IMR-90 (cell line): Measurements from ENCODE around the gene RAB8B. TPM values are rescaled to one million over a fixed set of nuclear protein-coding genes. Genes with fewer than 3 reads are reported as not detected.

Experiments used
- ATAC-seq: fragments of 200-7000 bp; cut with Tn5 transposase; 2 replicates; pipeline ENCODE4 v1.9.1; 2020; ENCODE audit warnings: low read depth, mild to moderate bottlenecking, moderate library complexity
- BruUV-seq: library from RNA; stranded (reverse); fragments of 400-500 nt; replicated peaks from 2 replicates; lab custom pipeline; 2021; lab: Mats Ljungman, UMichigan
- CTCF ChIA-PET: fragments of 300-600 bp; formaldehyde crosslinking; extraction: SDS; loops from one replicate; lab custom pipeline; 2021; ENCODE audit warnings: antibody characterized with exemption; lab: Yijun Ruan, JAX
- POLR2A ChIA-PET: fragments of 300-600 bp; sonication (Branson Sonifier 250); formaldehyde crosslinking; loops from one replicate; lab custom pipeline; 2022; ENCODE audit warnings: antibody characterized with exemption; ENCODE audit not compliant: unreplicated experiment; lab: Charles Lee
- DNase-seq: peaks from one replicate; pipeline ENCODE4 v3.0.0; 2013
- H2AFZ ChIP-seq: replicated peaks from 2 replicates; pipeline ENCODE3; 2013; ENCODE audit warnings: low read length, mild to moderate bottlenecking; ENCODE audit not compliant: poor library complexity
- H2AK5ac ChIP-seq: 2 replicates; pipeline ENCODE4 v1.6.1; 2013; ENCODE audit warnings: low read depth, low read length, inconsistent platforms
- H2AK9ac ChIP-seq: replicated peaks from 2 replicates; pipeline ENCODE3; 2013; ENCODE audit warnings: mild to moderate bottlenecking, low read depth, low read length, moderate library complexity; ENCODE audit not compliant: poor library complexity
- H2BK120ac ChIP-seq: 2 replicates; pipeline ENCODE4 v1.6.1; 2013; ENCODE audit warnings: low read depth, low read length, inconsistent platforms
- H2BK15ac ChIP-seq: 3 replicates; pipeline ENCODE4 v1.6.1; 2013; ENCODE audit warnings: low read depth, low read length, inconsistent platforms
- H2BK20ac ChIP-seq: 2 replicates; pipeline ENCODE4 v1.6.1; 2013; ENCODE audit warnings: low read depth, mild to moderate bottlenecking, inconsistent platforms, low read length, moderate library complexity
- H2BK5ac ChIP-seq: 2 replicates; pipeline ENCODE4 v1.6.1; 2013; ENCODE audit warnings: mild to moderate bottlenecking, low read depth, low read length, inconsistent platforms; ENCODE audit not compliant: poor library complexity, severe bottlenecking
- H3K14ac ChIP-seq: replicated peaks from 2 replicates; pipeline ENCODE4 v1.6.1; 2013; ENCODE audit warnings: low read depth, low read length, inconsistent platforms
- H3K18ac ChIP-seq: 2 replicates; pipeline ENCODE4 v1.6.1; 2013; ENCODE audit warnings: low read depth, low read length, control low read depth
- H3K23ac ChIP-seq: 2 replicates; pipeline ENCODE4 v1.6.1; 2013; ENCODE audit warnings: low read depth, low read length, inconsistent platforms
- H3K27ac ChIP-seq: 2 replicates; pipeline ENCODE4 v1.5.1; 2013; ENCODE audit warnings: mild to moderate bottlenecking, control low read depth, low read length; ENCODE audit not compliant: insufficient read depth
- H3K27me3 ChIP-seq: 2 replicates; pipeline ENCODE4 v1.6.1; 2013; ENCODE audit warnings: low read length; ENCODE audit not compliant: control insufficient read depth, insufficient read depth
- H3K36me3 ChIP-seq: 2 replicates; pipeline ENCODE4 v1.6.1; 2013; ENCODE audit warnings: low read length, mixed read lengths; ENCODE audit not compliant: control insufficient read depth, insufficient read depth
- H3K4ac ChIP-seq: 2 replicates; pipeline ENCODE4 v1.6.1; 2013; ENCODE audit warnings: low read depth, low read length, inconsistent platforms
- H3K4me1 ChIP-seq: 2 replicates; pipeline ENCODE4 v1.6.1; 2013; ENCODE audit warnings: low read length, mixed read lengths; ENCODE audit not compliant: control insufficient read depth, insufficient read depth
- H3K4me2 ChIP-seq: 2 replicates; pipeline ENCODE4 v1.6.1; 2013; ENCODE audit warnings: low read depth, mild to moderate bottlenecking, control low read depth, low read length, moderate library complexity
- H3K4me3 ChIP-seq: 2 replicates; pipeline ENCODE4 v1.5.1; 2013; ENCODE audit warnings: low read depth, mild to moderate bottlenecking, control low read depth, low read length, moderate library complexity; ENCODE audit not compliant: insufficient read depth
- H3K56ac ChIP-seq: 2 replicates; pipeline ENCODE4 v1.6.1; 2013; ENCODE audit warnings: low read length, inconsistent platforms; ENCODE audit not compliant: insufficient read depth; ENCODE audit errors: extremely low read depth
- H3K79me1 ChIP-seq, 2 experiments: 2 replicates each; pipeline ENCODE4 v1.6.1; 2013; ENCODE audit warnings: low read length in 2 of 2, inconsistent platforms in 1 of 2, low read depth in 1 of 2
- H3K9ac ChIP-seq: 2 replicates; pipeline ENCODE4 v1.6.1; 2013; ENCODE audit warnings: low read depth, low read length, control low read depth
- H3K9me1 ChIP-seq: 2 replicates; pipeline ENCODE4 v1.6.1; 2013; ENCODE audit warnings: low read length, inconsistent platforms; ENCODE audit not compliant: insufficient read depth
- H3K9me3 ChIP-seq: 2 replicates; pipeline ENCODE4 v1.6.1; 2013; ENCODE audit warnings: low read length; ENCODE audit not compliant: control insufficient read depth, insufficient read depth
- H4K20me1 ChIP-seq: 2 replicates; pipeline ENCODE4 v1.6.1; 2013; ENCODE audit warnings: low read length, inconsistent platforms; ENCODE audit not compliant: insufficient read depth
- H4K5ac ChIP-seq: 2 replicates; pipeline ENCODE4 v1.6.1; 2013; ENCODE audit warnings: mild to moderate bottlenecking, low read depth, low read length, control low read depth
- H4K8ac ChIP-seq, 2 experiments: 2 replicates each; pipeline ENCODE4 v1.6.1; 2013; ENCODE audit warnings: low read depth in 2 of 2, low read length in 2 of 2, control low read depth in 1 of 2, inconsistent platforms in 1 of 2
- H4K91ac ChIP-seq: 2 replicates; pipeline ENCODE4 v1.6.1; 2013; ENCODE audit warnings: low read depth, low read length, inconsistent platforms; ENCODE audit not compliant: insufficient read depth
- BHLHE40 ChIP-seq: fragments of 150-350 bp; IDR thresholded peaks from 2 replicates; pipeline ENCODE4 v1.6.1; 2016; ENCODE audit warnings: mild to moderate bottlenecking, low read depth, low read length
- CEBPB ChIP-seq: IDR thresholded peaks from 2 replicates; pipeline ENCODE4 v1.6.1; 2012; ENCODE audit warnings: low read depth, low read length, improper control_type of control experiment
- CHD1 ChIP-seq: IDR thresholded peaks from 2 replicates; pipeline ENCODE4 v1.6.1; 2012; ENCODE audit warnings: low read depth, low read length, improper control_type of control experiment
- FOS ChIP-seq: fragments of 150-350 bp; IDR thresholded peaks from 2 replicates; pipeline ENCODE4 v1.6.1; 2016; ENCODE audit warnings: low read depth, low read length
- MAFK ChIP-seq: IDR thresholded peaks from 2 replicates; pipeline ENCODE4 v1.6.1; 2012; ENCODE audit warnings: low read depth, low read length, improper control_type of control experiment
- MAZ ChIP-seq: IDR thresholded peaks from 2 replicates; pipeline ENCODE4 v1.6.1; 2012; ENCODE audit warnings: low read depth, mild to moderate bottlenecking, low read length, improper control_type of control experiment, moderate library complexity, borderline replicate concordance
- MXI1 ChIP-seq: IDR thresholded peaks from 2 replicates; pipeline ENCODE4 v1.6.1; 2012; ENCODE audit warnings: low read depth, mild to moderate bottlenecking, low read length, moderate library complexity, borderline replicate concordance
- NFE2L2 ChIP-seq: fragments of 150-350 bp; IDR thresholded peaks from 2 replicates; pipeline ENCODE4 v1.6.1; 2016; ENCODE audit warnings: low read depth, mild to moderate bottlenecking, low read length
- POLR2A ChIP-seq: IDR thresholded peaks from 2 replicates; pipeline ENCODE4 v1.6.1; 2012; ENCODE audit warnings: mild to moderate bottlenecking, low read depth, low read length
- RAD21 ChIP-seq: IDR thresholded peaks from 2 replicates; pipeline ENCODE4 v1.6.1; 2012; ENCODE audit warnings: low read length, improper control_type of control experiment
- RCOR1 ChIP-seq: IDR thresholded peaks from 2 replicates; pipeline ENCODE4 v1.6.1; 2012; ENCODE audit warnings: mild to moderate bottlenecking, low read length, improper control_type of control experiment; ENCODE audit not compliant: insufficient replicate concordance
- RFX5 ChIP-seq: IDR thresholded peaks from 2 replicates; pipeline ENCODE4 v1.8.0; 2012; ENCODE audit warnings: low read depth, mild to moderate bottlenecking, low read length, moderate library complexity
- SMC3 ChIP-seq: fragments of 150-350 bp; IDR thresholded peaks from 2 replicates; pipeline ENCODE4 v1.6.1; 2016; ENCODE audit warnings: low read depth, mild to moderate bottlenecking, antibody characterized with exemption, low read length, moderate library complexity
- WGBS, 2 experiments: methylation state at CpG; one replicate each; pipeline versions ENCODE4 v1.1.5 to v1.1.7; 2013; ENCODE audit warnings: missing lambda C conversion rate in 2 of 2; ENCODE audit not compliant: insufficient read length in 1 of 2; ENCODE audit errors: extremely low coverage in 2 of 2; 5-methylcytosine and 5-hydroxymethylcytosine counted together
- dilution Hi-C: fragments of 300-500 bp; cut with HindIII; formaldehyde crosslinking; loops from one replicate; pipeline ENCODE4 v1.14.3; 2018; ENCODE audit warnings: low sequenced_read_pairs; ENCODE audit not compliant: unreplicated experiment
- in situ Hi-C: fragments of 300-500 bp; cut with MboI; formaldehyde crosslinking; loops from 3 replicates; pipeline ENCODE4 v1.14.3; 2019; ENCODE audit warnings: low sequenced_read_pairs, inconsistent platforms, mixed read lengths
- intact Hi-C: fragments of 100-400 bp; cut with micrococcal nuclease; formaldehyde crosslinking; loops from 2 replicates; pipeline ENCODE4 v1.10.0; 2022
- polyA plus RNA-seq, 3 experiments: library from polyadenylated mRNA; depleted of rRNA; stranded (reverse); fragments of >200 nt; gene quantifications; 2 replicates each; pipeline ENCODE4 v1.2.3, GENCODE V29; 2012; ENCODE audit warnings: low replicate concordance in 1 of 3
- total RNA-seq: library from RNA; depleted of rRNA; stranded (reverse); fragments of >200 nt; gene quantifications from 2 replicates; pipeline ENCODE4 v1.2.3, GENCODE V29; 2012
- TF ChIP-seq, protein P1 (sequence below): fragments of 150-350 bp; IDR thresholded peaks from 2 replicates; pipeline ENCODE4 v1.6.1; 2017; ENCODE audit warnings: mild to moderate bottlenecking, antibody characterized with exemption, low read length, low read depth
- TF ChIP-seq, protein P2 (sequence below): conservative IDR thresholded peaks from 2 replicates; pipeline ENCODE4 v1.5.1; 2012; ENCODE audit warnings: mild to moderate bottlenecking, low read depth, low read length, improper control_type of control experiment
- TF ChIP-seq, protein P3 (sequence below): fragments of 150-350 bp; IDR thresholded peaks from 2 replicates; pipeline ENCODE4 v1.6.1; 2016; ENCODE audit warnings: low read depth, mild to moderate bottlenecking, low read length, moderate library complexity, borderline replicate concordance

RAB8B gene
- total and polyA plus RNA-seq, 2 of the 4 experiments (the other 2 are of a cell fraction): 19.4 to 29.4 TPM

GRCh38 chr15:63263519-63263918, 74.1 kb downstream of the RAB8B start:
- no peak overlapping the region for H3K4me2 ChIP-seq
- no peaks in the 10 kb centered on the region for H4K20me1 ChIP-seq
- ATAC-seq (no peak), DNase-seq (no peak)
- H3K36me3 ChIP-seq: peaks cover 18% of the 10 kb centered on the region
- no peak overlapping the region for H2AK5ac ChIP-seq
- no peak overlapping the region for H2BK20ac ChIP-seq
- no TSS peak for BruUV-seq
- no peak overlapping the region for H3K9ac ChIP-seq
- no peak overlapping the region for H2BK120ac ChIP-seq
- intact Hi-C loops: loop anchor here (5.0 kb wide), 1 partner anchor 481 kb away; no protein-coding TSS in a partner anchor
- H3K14ac ChIP-seq: no peak overlapping the region
- H3K27ac ChIP-seq: no peak overlapping the region
- no peak overlapping the region for H2BK15ac ChIP-seq
- H3K9me1 ChIP-seq: no peaks in the 10 kb centered on the region
- H3K27me3 ChIP-seq: no peaks in the 10 kb centered on the region
- no peak overlapping the region for H4K5ac ChIP-seq
- TF ChIP-seq, protein P1, sequence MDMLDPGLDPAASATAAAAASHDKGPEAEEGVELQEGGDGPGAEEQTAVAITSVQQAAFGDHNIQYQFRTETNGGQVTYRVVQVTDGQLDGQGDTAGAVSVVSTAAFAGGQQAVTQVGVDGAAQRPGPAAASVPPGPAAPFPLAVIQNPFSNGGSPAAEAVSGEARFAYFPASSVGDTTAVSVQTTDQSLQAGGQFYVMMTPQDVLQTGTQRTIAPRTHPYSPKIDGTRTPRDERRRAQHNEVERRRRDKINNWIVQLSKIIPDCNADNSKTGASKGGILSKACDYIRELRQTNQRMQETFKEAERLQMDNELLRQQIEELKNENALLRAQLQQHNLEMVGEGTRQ: no peak
- TF ChIP-seq MXI1: no peak
- no peak for TF ChIP-seq SMC3
- TF ChIP-seq NFE2L2: no peak
- no peak for TF ChIP-seq RAD21
- no peak for TF ChIP-seq MAZ
- TF ChIP-seq, protein P2, sequence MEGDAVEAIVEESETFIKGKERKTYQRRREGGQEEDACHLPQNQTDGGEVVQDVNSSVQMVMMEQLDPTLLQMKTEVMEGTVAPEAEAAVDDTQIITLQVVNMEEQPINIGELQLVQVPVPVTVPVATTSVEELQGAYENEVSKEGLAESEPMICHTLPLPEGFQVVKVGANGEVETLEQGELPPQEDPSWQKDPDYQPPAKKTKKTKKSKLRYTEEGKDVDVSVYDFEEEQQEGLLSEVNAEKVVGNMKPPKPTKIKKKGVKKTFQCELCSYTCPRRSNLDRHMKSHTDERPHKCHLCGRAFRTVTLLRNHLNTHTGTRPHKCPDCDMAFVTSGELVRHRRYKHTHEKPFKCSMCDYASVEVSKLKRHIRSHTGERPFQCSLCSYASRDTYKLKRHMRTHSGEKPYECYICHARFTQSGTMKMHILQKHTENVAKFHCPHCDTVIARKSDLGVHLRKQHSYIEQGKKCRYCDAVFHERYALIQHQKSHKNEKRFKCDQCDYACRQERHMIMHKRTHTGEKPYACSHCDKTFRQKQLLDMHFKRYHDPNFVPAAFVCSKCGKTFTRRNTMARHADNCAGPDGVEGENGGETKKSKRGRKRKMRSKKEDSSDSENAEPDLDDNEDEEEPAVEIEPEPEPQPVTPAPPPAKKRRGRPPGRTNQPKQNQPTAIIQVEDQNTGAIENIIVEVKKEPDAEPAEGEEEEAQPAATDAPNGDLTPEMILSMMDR: no peak
- TF ChIP-seq FOS: no peak
- no peak for TF ChIP-seq POLR2A
- no peak for TF ChIP-seq CHD1
- TF ChIP-seq RCOR1: no peak
- TF ChIP-seq RFX5: no peak
- no peak for TF ChIP-seq CEBPB
- TF ChIP-seq, protein P3, sequence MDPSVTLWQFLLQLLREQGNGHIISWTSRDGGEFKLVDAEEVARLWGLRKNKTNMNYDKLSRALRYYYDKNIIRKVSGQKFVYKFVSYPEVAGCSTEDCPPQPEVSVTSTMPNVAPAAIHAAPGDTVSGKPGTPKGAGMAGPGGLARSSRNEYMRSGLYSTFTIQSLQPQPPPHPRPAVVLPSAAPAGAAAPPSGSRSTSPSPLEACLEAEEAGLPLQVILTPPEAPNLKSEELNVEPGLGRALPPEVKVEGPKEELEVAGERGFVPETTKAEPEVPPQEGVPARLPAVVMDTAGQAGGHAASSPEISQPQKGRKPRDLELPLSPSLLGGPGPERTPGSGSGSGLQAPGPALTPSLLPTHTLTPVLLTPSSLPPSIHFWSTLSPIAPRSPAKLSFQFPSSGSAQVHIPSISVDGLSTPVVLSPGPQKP: no peak
- TF ChIP-seq BHLHE40: no peak
- no peak for TF ChIP-seq MAFK
- H3K79me1 ChIP-seq: 0 out of 4 replicates have a peak, but pooled peaks cover under 1 to 2% of the 10 kb centered on the region in 2 experiments
- in situ Hi-C loops: no loop called here
- no peak overlapping the region for H4K91ac ChIP-seq
- H3K4me3 ChIP-seq: no peak overlapping the region
- H2BK5ac ChIP-seq: no peak overlapping the region
- ChIA-PET CTCF (no interaction called here), POLR2A (no interaction called here)
- H3K56ac ChIP-seq: no peak overlapping the region
- no peak overlapping the region for H2AK9ac ChIP-seq
- 70% methylated on average over 2 of the region's 6 CpGs; no CpG with 5 or more reads in 1 of the 2 experiments for WGBS, 2 experiments
- dilution Hi-C loops: no loop called here
- H3K18ac ChIP-seq: no peak overlapping the region
- H3K4ac ChIP-seq: no peak overlapping the region
- H3K9me3 ChIP-seq: no peaks in the 10 kb centered on the region
- H2AFZ ChIP-seq: no peak overlapping the region
- H3K4me1 ChIP-seq: no peaks in the 10 kb centered on the region; the same call in 1 of the 2 replicates
- H3K23ac ChIP-seq: no peak overlapping the region
- H4K8ac ChIP-seq: no peak overlapping the region
